Cerebellar cortex (tissue), 1 donor: ENCODE data around the gene SULT4A1.
A peak's percentile ranks its signal among the peaks of the same experiment; 100 is the strongest.

ENCODE experiments used
- DNase-seq: peaks from one replicate; pipeline ENCODE4 v3.0.0-alpha.2; 2015; ENCODE audit warnings: low spot score

The SULT4A1 gene

GRCh38 chr22:43860831-43861230 is 1.5 kb downstream of the SULT4A1 start:
- DNase-seq: peak; percentile 25

GRCh38 chr22:43860126-43860525 is 2.2 kb downstream of the SULT4A1 start:
- no peak for DNase-seq

- DNase-seq: no peak
Measured at GRCh38 chr22:43859621-43860020, 2.7 kb downstream of the SULT4A1 start.

GRCh38 chr22:43859176-43859575 is 3.1 kb downstream of the SULT4A1 start:
- no peak for DNase-seq

- DNase-seq: no peak
Measured at GRCh38 chr22:43858156-43858895, 4.0 kb downstream of the SULT4A1 start.

GRCh38 chr22:43857367-43857766 is 4.9 kb downstream of the SULT4A1 start:
- DNase-seq: no peak

- no peak for DNase-seq
Measured at GRCh38 chr22:43855431-43855830, 6.9 kb downstream of the SULT4A1 start.

GRCh38 chr22:43854786-43855271 is 7.5 kb downstream of the SULT4A1 start:
- DNase-seq: no peak

GRCh38 chr22:43854121-43854785 is 8.1 kb downstream of the SULT4A1 start:
- no peak for DNase-seq

GRCh38 chr22:43853328-43853931 is 8.9 kb downstream of the SULT4A1 start:
- no peak for DNase-seq

GRCh38 chr22:43852573-43853327 is 9.6 kb downstream of the SULT4A1 start:
- no peak for DNase-seq

- DNase-seq: no peak
Measured at GRCh38 chr22:43851979-43852307, 10.4 kb downstream of the SULT4A1 start.

- no peak for DNase-seq
Measured at GRCh38 chr22:43851058-43851978, 11.0 kb downstream of the SULT4A1 start.

- DNase-seq: no peak
Measured at GRCh38 chr22:43850529-43850928, 11.8 kb downstream of the SULT4A1 start.

- no peak for DNase-seq
Measured at GRCh38 chr22:43849731-43850130, 12.6 kb downstream of the SULT4A1 start.

GRCh38 chr22:43848366-43849171 is 13.7 kb downstream of the SULT4A1 start:
- DNase-seq: no peak

- DNase-seq: no peak
Measured at GRCh38 chr22:43847376-43848289, 14.7 kb downstream of the SULT4A1 start.

- no peak for DNase-seq
Measured at GRCh38 chr22:43846966-43847365, 15.3 kb downstream of the SULT4A1 start.

GRCh38 chr22:43845981-43846380 is 16.3 kb downstream of the SULT4A1 start:
- DNase-seq: no peak
